GM23338 (cell line): ENCODE results near the gene PRRC2A. TPM values are rescaled to one million over a fixed set of nuclear protein-coding genes. Genes with fewer than 3 reads are reported as not detected.
A peak's percentile ranks its signal among the peaks of the same experiment; 100 is the strongest.

ENCODE experiments used
- ATAC-seq: fragments of 200-7000 bp; cut with Tn5 transposase; 3 replicates; pipeline ENCODE4 v1.9.1; 2020
- DNase-seq: peaks from one replicate; pipeline ENCODE4 v3.0.0-alpha.2; 2015; ENCODE audit warnings: low spot score
- H2AFZ ChIP-seq: fragments of 200-600 bp; sonication (generic); 2 replicates; pipeline ENCODE4 v1.8.0; 2016; ENCODE audit warnings: antibody characterized with exemption, mild to moderate bottlenecking, moderate library complexity
- H3F3A ChIP-seq: fragments of 200-600 bp; sonication (generic); replicated peaks from 2 replicates; pipeline ENCODE4 v1.8.0; 2017; ENCODE audit warnings: antibody characterized with exemption, mixed run types, low read depth
- H3K27ac ChIP-seq: fragments of 200-600 bp; sonication (generic); 2 replicates; pipeline ENCODE4 v1.6.1; 2016; ENCODE audit warnings: low read depth
- H3K27me3 ChIP-seq: fragments of 200-600 bp; sonication (generic); 2 replicates; pipeline ENCODE4 v1.8.0; 2016; ENCODE audit warnings: mild to moderate bottlenecking, mixed run types, moderate library complexity; ENCODE audit not compliant: insufficient read depth
- H3K36me3 ChIP-seq: fragments of 200-600 bp; sonication (generic); 2 replicates; pipeline ENCODE4 v1.8.0; 2016; ENCODE audit warnings: mild to moderate bottlenecking; ENCODE audit not compliant: insufficient read depth
- H3K4me1 ChIP-seq: fragments of 200-600 bp; sonication (generic); 2 replicates; pipeline ENCODE4 v1.8.0; 2016; ENCODE audit warnings: mild to moderate bottlenecking, moderate library complexity; ENCODE audit not compliant: insufficient read depth
- H3K4me2 ChIP-seq: fragments of 200-600 bp; sonication (generic); 2 replicates; pipeline ENCODE4 v1.7.1; 2017; ENCODE audit warnings: mixed run types
- H3K4me3 ChIP-seq: fragments of 200-600 bp; sonication (generic); 2 replicates; pipeline ENCODE4 v1.6.1; 2016; ENCODE audit warnings: mixed run types
- H3K79me2 ChIP-seq: fragments of 200-600 bp; sonication (generic); replicated peaks from 2 replicates; pipeline ENCODE4 v1.8.0; 2017; ENCODE audit warnings: mild to moderate bottlenecking; ENCODE audit not compliant: insufficient read depth
- H3K9me2 ChIP-seq: fragments of 200-600 bp; sonication (generic); 2 replicates; pipeline ENCODE4 v1.8.0; 2017; ENCODE audit not compliant: insufficient read depth
- H4K20me1 ChIP-seq: fragments of 200-600 bp; sonication (generic); replicated peaks from 2 replicates; pipeline ENCODE4 v1.8.0; 2017; ENCODE audit warnings: mild to moderate bottlenecking; ENCODE audit not compliant: insufficient read depth
- H3K27ac Mint-ChIP-seq: 2 replicates; pipeline ENCODE4 v1.8.0; 2020; ENCODE audit warnings: inconsistent platforms, mild to moderate bottlenecking, moderate library complexity, mixed read lengths
- H3K27me3 Mint-ChIP-seq: 3 replicates; pipeline ENCODE4 v1.8.0; 2022; ENCODE audit warnings: low read depth, mild to moderate bottlenecking, moderate library complexity, mixed read lengths, inconsistent platforms; ENCODE audit not compliant: insufficient read depth, poor library complexity
- H3K36me3 Mint-ChIP-seq: 3 replicates; pipeline ENCODE4 v1.8.0; 2021; ENCODE audit warnings: low read depth, mild to moderate bottlenecking, inconsistent platforms, moderate library complexity, mixed read lengths
- H3K4me1 Mint-ChIP-seq: 3 replicates; pipeline ENCODE4 v1.8.0; 2020; ENCODE audit warnings: mild to moderate bottlenecking, inconsistent platforms, mixed read lengths
- H3K4me3 Mint-ChIP-seq: 3 replicates; pipeline ENCODE4 v1.8.0; 2021; ENCODE audit warnings: moderate library complexity, mild to moderate bottlenecking, inconsistent platforms, mixed read lengths
- H3K9me3 Mint-ChIP-seq: 3 replicates; pipeline ENCODE4 v1.8.0; 2020; ENCODE audit warnings: moderate library complexity, mild to moderate bottlenecking, inconsistent platforms, mixed read lengths
- POLR2AphosphoS5 ChIP-seq: IDR thresholded peaks from 2 replicates; pipeline ENCODE4 v1.6.1; 2016; ENCODE audit warnings: antibody characterized with exemption, low read depth
- REST ChIP-seq: IDR thresholded peaks from one replicate; pipeline ENCODE4 v1.6.1; 2018; ENCODE audit warnings: antibody characterized with exemption; ENCODE audit not compliant: unreplicated experiment
- STAT1 ChIP-seq: IDR thresholded peaks from one replicate; pipeline ENCODE4 v1.6.1; 2016; ENCODE audit warnings: antibody characterized with exemption; ENCODE audit not compliant: unreplicated experiment
- ZNF462 ChIP-seq: fragments of 250-450 bp; sonication (Bioruptor Pico); IDR thresholded peaks from 2 replicates; pipeline ENCODE4 v1.5.0; 2020; ENCODE audit warnings: mild to moderate bottlenecking, moderate library complexity
- polyA plus RNA-seq: library from polyadenylated mRNA; unstranded; fragments of >200 nt; fragmentation: Nextera tagmentation; extraction: Ambion mirVana; gene quantifications from 2 replicates; pipeline ENCODE4 v1.2.1, GENCODE V29; 2016
- total RNA-seq: library from RNA; depleted of rRNA; stranded (reverse); fragments of >200 nt; shearing (Covaris generic); gene quantifications from 2 replicates; pipeline ENCODE4 v1.2.3, GENCODE V29; 2014

The PRRC2A gene
- total and polyA plus RNA-seq, 2 experiments from 2014 or later, result 213 to 273 TPM

- Histone ChIP-seq H3K4me2 (peak within 1 kb of the TSS; percentile 96), H3K27ac (no peak within 1 kb of the TSS), H3K36me3 (no peaks in the 10 kb centered on the region), H2AFZ (peak within 1 kb of the TSS; percentile 99), H3K9me2 (no peaks in the 10 kb centered on the region), H3K4me1 (peaks cover 4% of the 10 kb centered on the region; the same call in 1 of the 2 replicates), H3K4me3 (peak within 1 kb of the TSS; percentile 95), H3K27me3 (peaks cover 20% of the 10 kb centered on the region), H3F3A (no peaks in the 10 kb centered on the region), H3K79me2 (no peaks in the 10 kb centered on the region), H4K20me1 (no peaks in the 10 kb centered on the region)
- Mint-ChIP-seq H3K9me3 (peaks cover 3% of the 10 kb centered on the region; the same call in 1 of the 3 replicates), H3K4me1 (peaks cover 24% of the 10 kb centered on the region), H3K36me3 (no peaks in the 10 kb centered on the region), H3K27me3 (peaks cover 34% of the 10 kb centered on the region), H3K27ac (peak within 1 kb of the TSS; percentile 60; the same call in 1 of the 2 replicates), H3K4me3 (peak within 1 kb of the TSS; percentile 95)
- ATAC-seq (no peak), DNase-seq (no peak)
- TF ChIP-seq POLR2AphosphoS5, result no peak
- no peak for TF ChIP-seq ZNF462 (CRISPR knock-in tag)
- no peak for TF ChIP-seq STAT1
- no peak for TF ChIP-seq REST
These were observed 38.3 kb upstream of the PRRC2A start, which contains the start of gene LTB for GRCh38 chr6:31582230-31582643. TSS of gene LTB (minus strand) at chr6:31582424. CDS start at chr6:31582417, 7 bp downstream.
